Suprapubic skin (tissue), 4 donors: ENCODE results near the gene PPP4R2. TPM values are rescaled to one million over a fixed set of nuclear protein-coding genes. Genes with fewer than 3 reads are reported as not detected.

Experiments
- DNase-seq, 2 donors: peaks; one replicate each; pipeline ENCODE4 v3.0.0-alpha.2; 2019; ENCODE audit warnings: low spot score in 2 of 2
- H3K27ac ChIP-seq: fragments of 200-600 bp; sonication (generic); one replicate; pipeline ENCODE4 v1.5.1; 2019
- H3K27me3 ChIP-seq: fragments of 200-600 bp; sonication (generic); one replicate; pipeline ENCODE4 v1.5.1; 2019
- H3K36me3 ChIP-seq: fragments of 200-600 bp; sonication (generic); one replicate; pipeline ENCODE4 v1.5.1; 2019
- H3K4me1 ChIP-seq: fragments of 200-600 bp; sonication (generic); one replicate; pipeline ENCODE4 v1.5.1; 2019
- H3K4me3 ChIP-seq: fragments of 200-600 bp; sonication (generic); one replicate; pipeline ENCODE4 v1.5.1; 2019; ENCODE audit warnings: mild to moderate bottlenecking
- H3K9me3 ChIP-seq: fragments of 200-600 bp; sonication (generic); one replicate; pipeline ENCODE4 v1.5.1; 2019
- EP300 ChIP-seq: sonication (generic); formaldehyde crosslinking; IDR thresholded peaks from one replicate; pipeline ENCODE4 v1.6.1; 2017; ENCODE audit warnings: antibody characterized with exemption
- POLR2A ChIP-seq, 2 donors: fragments of 450-650 bp; IDR thresholded peaks; one replicate each; pipeline ENCODE4 v1.6.1; 2017; ENCODE audit warnings: antibody characterized with exemption in 2 of 2, mild to moderate bottlenecking in 2 of 2, moderate library complexity in 2 of 2
- POLR2AphosphoS5 ChIP-seq, 3 donors: sonication (generic); formaldehyde crosslinking; IDR thresholded peaks; one replicate each; pipeline ENCODE4 v1.6.1; 2017; ENCODE audit warnings: antibody characterized with exemption in 3 of 3
- WGBS: methylation state at CpG from one replicate; pipeline ENCODE4 v1.1.5; 2018; 5-methylcytosine and 5-hydroxymethylcytosine counted together
- total RNA-seq, 4 donors: library from RNA; depleted of rRNA; stranded (reverse); fragments of >200 nt; gene quantifications; one replicate each; pipeline ENCODE4 v1.1.0, GENCODE V29; 2016
- TF ChIP-seq, protein P1 (sequence below), 2 donors: fragments of 200-600 bp in 1 of 2; fragments of 450-650 bp in 1 of 2; sonication (generic) in 1 of 2; IDR thresholded peaks; one replicate each; pipeline ENCODE4 v1.5.1; 2016 to 2019; ENCODE audit warnings: antibody characterized with exemption in 2 of 2, mild to moderate bottlenecking in 1 of 2, moderate library complexity in 1 of 2

Gene PPP4R2
- total RNA-seq, 4 donors from 2014 or later, result 24.4 to 46.3 (median 36.6) TPM

DNA sequence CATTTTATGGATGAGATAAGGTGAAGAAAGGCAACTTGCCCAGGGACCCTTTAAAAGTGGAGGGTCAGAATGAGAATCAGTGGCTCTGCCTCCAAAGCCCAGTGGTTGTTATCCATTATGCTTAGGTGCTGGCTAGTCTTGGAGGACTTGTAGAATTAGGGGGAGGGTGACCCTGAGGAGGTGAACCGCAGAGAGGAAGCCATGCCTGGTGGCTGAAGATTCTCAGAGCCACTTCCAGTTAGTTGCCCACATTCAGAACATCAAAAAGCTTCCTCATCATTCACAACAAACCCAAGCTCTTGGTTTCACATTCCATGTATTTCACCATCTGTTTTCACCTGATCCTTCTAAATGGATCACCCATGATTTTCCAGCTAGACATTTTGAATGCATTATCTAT, 76.0 kb downstream of the PPP4R2 start:
- no peak for TF ChIP-seq POLR2AphosphoS5 (IDR thresholded peaks at IDR 0.05)
- TF ChIP-seq POLR2A (IDR thresholded peaks at IDR 0.05), result no peak
- TF ChIP-seq, protein P1, sequence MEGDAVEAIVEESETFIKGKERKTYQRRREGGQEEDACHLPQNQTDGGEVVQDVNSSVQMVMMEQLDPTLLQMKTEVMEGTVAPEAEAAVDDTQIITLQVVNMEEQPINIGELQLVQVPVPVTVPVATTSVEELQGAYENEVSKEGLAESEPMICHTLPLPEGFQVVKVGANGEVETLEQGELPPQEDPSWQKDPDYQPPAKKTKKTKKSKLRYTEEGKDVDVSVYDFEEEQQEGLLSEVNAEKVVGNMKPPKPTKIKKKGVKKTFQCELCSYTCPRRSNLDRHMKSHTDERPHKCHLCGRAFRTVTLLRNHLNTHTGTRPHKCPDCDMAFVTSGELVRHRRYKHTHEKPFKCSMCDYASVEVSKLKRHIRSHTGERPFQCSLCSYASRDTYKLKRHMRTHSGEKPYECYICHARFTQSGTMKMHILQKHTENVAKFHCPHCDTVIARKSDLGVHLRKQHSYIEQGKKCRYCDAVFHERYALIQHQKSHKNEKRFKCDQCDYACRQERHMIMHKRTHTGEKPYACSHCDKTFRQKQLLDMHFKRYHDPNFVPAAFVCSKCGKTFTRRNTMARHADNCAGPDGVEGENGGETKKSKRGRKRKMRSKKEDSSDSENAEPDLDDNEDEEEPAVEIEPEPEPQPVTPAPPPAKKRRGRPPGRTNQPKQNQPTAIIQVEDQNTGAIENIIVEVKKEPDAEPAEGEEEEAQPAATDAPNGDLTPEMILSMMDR (IDR thresholded peaks at IDR 0.05), result no peak
- TF ChIP-seq EP300, result no peak
- peaks cover 4% of the 10 kb centered on the region for H3K36me3 ChIP-seq
- H3K27ac ChIP-seq, result no peak overlapping the region
- no peak for DNase-seq
- no peak overlapping the region for H3K4me3 ChIP-seq
- WGBS, result 71% methylated on average over 1 of the region's 1 CpG
- H3K4me1 ChIP-seq, result no peaks in the 10 kb centered on the region
- no peaks in the 10 kb centered on the region for H3K9me3 ChIP-seq
- H3K27me3 ChIP-seq, result no peaks in the 10 kb centered on the region

DNA sequence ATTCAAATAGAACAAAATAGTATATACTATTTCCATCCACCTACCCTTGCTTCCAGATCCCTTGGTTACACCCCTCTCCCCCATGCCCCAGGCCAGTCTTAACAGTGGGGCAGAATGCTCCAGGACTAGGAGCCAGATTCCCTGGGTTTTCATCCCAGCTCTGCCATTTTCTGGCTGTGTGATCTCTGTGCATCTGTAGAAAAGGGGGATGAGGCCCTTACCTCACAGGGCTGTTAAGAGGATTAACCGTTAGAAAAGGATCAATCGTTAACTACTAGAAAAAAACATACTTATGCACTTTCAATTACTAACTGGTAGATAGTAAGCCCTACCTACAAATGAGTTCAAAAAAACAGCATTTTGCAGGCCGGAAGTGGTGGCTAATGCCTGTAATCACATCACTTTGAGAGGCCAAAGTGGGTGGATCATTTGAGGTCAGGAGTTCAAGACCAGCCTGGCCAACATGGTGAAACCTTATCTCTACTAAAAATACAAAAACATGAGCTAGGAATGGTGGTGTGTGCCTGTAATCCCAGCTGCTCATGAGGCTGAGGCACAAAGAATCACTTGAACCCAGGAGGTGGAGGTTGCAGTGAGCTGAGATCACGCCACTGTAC, 76.6 kb downstream of the PPP4R2 start:
- TF ChIP-seq POLR2AphosphoS5 (IDR thresholded peaks at IDR 0.05), result no peak
- TF ChIP-seq POLR2A (IDR thresholded peaks at IDR 0.05), result no peak
- TF ChIP-seq EP300, result no peak
- TF ChIP-seq, protein P1 (IDR thresholded peaks at IDR 0.05), result no peak
- 72% methylated on average over 4 of the region's 4 CpGs for WGBS
- H3K27ac ChIP-seq, result no peak overlapping the region
- no peak overlapping the region for H3K4me3 ChIP-seq
- no peaks in the 10 kb centered on the region for H3K9me3 ChIP-seq
- no peaks in the 10 kb centered on the region for H3K4me1 ChIP-seq
- H3K27me3 ChIP-seq, result no peaks in the 10 kb centered on the region
- no peak for DNase-seq
- H3K36me3 ChIP-seq, result peaks cover 4% of the 10 kb centered on the region

DNA sequence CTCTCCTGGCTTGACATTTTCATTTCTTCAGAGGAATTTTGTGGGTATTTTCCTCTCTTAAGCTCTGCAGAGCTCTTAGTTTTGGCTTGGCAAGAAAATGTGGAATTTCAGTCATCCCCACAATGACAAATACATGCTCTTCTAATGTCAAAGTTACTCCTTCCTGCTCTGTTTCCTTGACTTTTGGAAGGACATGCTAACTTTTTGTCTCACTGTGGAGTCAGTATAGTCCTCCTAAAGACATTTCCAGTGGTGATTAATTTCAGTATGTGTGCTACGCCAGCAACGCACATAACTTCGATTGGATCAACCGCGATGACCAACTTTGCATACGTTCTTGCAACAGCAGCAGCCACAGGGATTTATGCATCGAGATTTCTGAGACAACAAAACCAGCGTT, 78.2 kb downstream of the PPP4R2 start:
- Histone ChIP-seq H3K4me1 (no peaks in the 10 kb centered on the region), H3K4me3 (no peak overlapping the region), H3K27me3 (no peaks in the 10 kb centered on the region), H3K9me3 (no peaks in the 10 kb centered on the region), H3K27ac (no peak overlapping the region), H3K36me3 (no peaks in the 10 kb centered on the region)
- DNase-seq, result no peak
- 68% methylated on average over 8 of the region's 8 CpGs for WGBS
- TF ChIP-seq POLR2A (IDR thresholded peaks at IDR 0.05) (no peak), POLR2AphosphoS5 (IDR thresholded peaks at IDR 0.05) (no peak), EP300 (no peak)
- TF ChIP-seq, protein P1 (IDR thresholded peaks at IDR 0.05), result no peak

DNA sequence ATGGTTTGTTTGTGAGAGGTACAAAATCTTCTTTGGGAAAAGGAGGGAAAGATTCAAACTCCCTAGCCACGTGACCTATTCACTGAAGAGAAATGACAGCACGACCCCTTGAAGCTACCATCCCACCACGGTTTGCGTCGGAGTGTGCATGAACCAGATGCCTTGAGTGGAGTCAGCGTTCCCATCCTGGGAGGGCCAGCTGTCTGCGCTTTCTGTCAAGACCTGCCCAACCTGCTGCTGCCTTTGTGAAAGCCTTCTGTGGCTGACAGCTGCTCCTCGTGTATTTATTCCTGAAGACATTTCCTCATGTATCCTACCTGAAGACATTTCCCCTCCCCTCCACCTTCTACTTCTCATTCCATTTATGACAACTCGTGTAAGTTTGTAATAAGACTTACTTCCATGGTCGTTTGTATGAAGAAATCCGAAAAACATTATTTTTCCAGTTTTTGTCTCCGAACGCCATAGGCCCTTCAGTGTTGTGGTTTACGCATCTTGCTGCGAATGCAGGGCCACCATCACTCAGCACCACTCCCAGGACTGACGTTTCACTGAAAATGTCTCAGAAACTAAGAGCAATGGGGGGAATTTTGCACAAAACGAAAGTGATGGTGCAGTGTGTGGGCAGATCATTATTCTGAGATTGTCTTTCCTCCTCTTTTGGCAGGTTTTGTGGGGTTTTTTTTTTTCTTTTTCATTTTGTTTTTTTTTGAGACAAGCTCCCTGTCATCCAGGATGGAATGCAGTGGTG, 83.8 kb downstream of the PPP4R2 start:
- Histone ChIP-seq H3K4me1 (no peaks in the 10 kb centered on the region), H3K27ac (no peak overlapping the region), H3K27me3 (no peaks in the 10 kb centered on the region), H3K9me3 (no peaks in the 10 kb centered on the region), H3K36me3 (no peaks in the 10 kb centered on the region), H3K4me3 (no peak overlapping the region)
- WGBS, result 69% methylated on average over 17 of the region's 17 CpGs
- no peak for TF ChIP-seq POLR2AphosphoS5 (IDR thresholded peaks at IDR 0.05)
- no peak for TF ChIP-seq POLR2A (IDR thresholded peaks at IDR 0.05)
- TF ChIP-seq, protein P1 (IDR thresholded peaks at IDR 0.05), result no peak
- TF ChIP-seq EP300, result no peak
- no peak for DNase-seq

DNA sequence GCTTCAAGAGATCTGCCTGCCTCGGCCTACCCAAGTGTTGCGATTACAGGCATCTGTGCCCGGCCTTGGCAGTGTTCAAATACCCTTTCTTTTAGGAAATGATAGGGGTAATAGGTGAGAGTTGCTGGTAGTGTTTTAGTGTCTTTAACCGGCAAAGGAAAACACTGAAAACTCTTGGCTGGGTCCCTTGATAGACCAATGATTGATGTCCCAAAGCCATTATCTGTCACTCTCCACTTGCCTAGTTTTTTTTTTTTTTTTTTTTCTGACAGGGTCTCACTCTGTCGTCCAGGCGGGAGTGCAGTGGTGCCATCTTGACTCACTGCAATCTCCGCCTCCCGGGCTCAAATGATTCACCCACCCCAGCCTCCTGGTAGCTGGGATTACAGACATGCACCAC, 84.5 kb downstream of the PPP4R2 start:
- no peak overlapping the region for H3K4me3 ChIP-seq
- no peak overlapping the region for H3K27ac ChIP-seq
- no peaks in the 10 kb centered on the region for H3K27me3 ChIP-seq
- 95% methylated on average over 8 of the region's 8 CpGs for WGBS
- no peaks in the 10 kb centered on the region for H3K4me1 ChIP-seq
- no peaks in the 10 kb centered on the region for H3K36me3 ChIP-seq
- H3K9me3 ChIP-seq, result no peaks in the 10 kb centered on the region
- DNase-seq, result no peak
- TF ChIP-seq POLR2AphosphoS5 (IDR thresholded peaks at IDR 0.05) (no peak), EP300 (no peak), POLR2A (IDR thresholded peaks at IDR 0.05) (no peak)
- TF ChIP-seq, protein P1 (IDR thresholded peaks at IDR 0.05), result no peak
